Measurements from ENCODE around the gene SCML1. TPM values are rescaled to one million over a fixed set of nuclear protein-coding genes. Genes with fewer than 3 reads are reported as not detected.

The SCML1 gene
- total RNA-seq, 1 experiment from 2014 or later = 1.6 TPM

- peaks cover 29 to 35% of the 10 kb centered on the region in 2 experiments for H3K4me1 Mint-ChIP-seq
- Histone ChIP-seq H3K27ac (ENCODE audit: insufficient read length, low read depth, low read length) (no peak overlapping the region), H3K9ac (ENCODE audit: extremely low read depth, insufficient read length, low read length) (no peak overlapping the region), H2AFZ (ENCODE audit: low read length) (no peak overlapping the region), H3T11ph (ENCODE audit: low read length) (no peak overlapping the region), H3K14ac (ENCODE audit: insufficient read depth, low read length) (no peak overlapping the region), H2BK20ac (ENCODE audit: low read depth, low read length, poor library complexity, severe bottlenecking) (no peak overlapping the region), H2BK12ac (ENCODE audit: insufficient read length, low read depth, low read length) (no peak overlapping the region), H3K23ac (ENCODE audit: insufficient read length, low read depth, low read length) (no peak overlapping the region), H3K79me1 (ENCODE audit: insufficient read depth, low read depth, low read length, poor library complexity, severe bottlenecking) (no peaks in the 10 kb centered on the region), H3K18ac (ENCODE audit: insufficient read length, low read depth, low read length) (no peak overlapping the region), H3K9me3 (ENCODE audit: control insufficient read depth, low read depth, low read length) (no peaks in the 10 kb centered on the region), H3K4me2 (ENCODE audit: insufficient read depth, insufficient read length, low read length) (peak overlapping the region; percentile 17), H3K4ac (ENCODE audit: low read depth, low read length) (no peak overlapping the region), H2BK120ac (ENCODE audit: low read depth, low read length, poor library complexity, severe bottlenecking) (no peak overlapping the region), H4K5ac (ENCODE audit: insufficient read length, low read depth, low read length) (no peak overlapping the region), H3K56ac (ENCODE audit: insufficient read length, low read depth, low read length) (no peak overlapping the region), H3K79me2 (ENCODE audit: insufficient read depth, low read length) (no peaks in the 10 kb centered on the region), H2AK5ac (ENCODE audit: insufficient read length, low read length) (no peak overlapping the region), H3K4me1 (ENCODE audit: insufficient read depth, low read length) (peaks cover 2% of the 10 kb centered on the region; the same call in 1 of the 2 replicates), H3K27me3 (ENCODE audit: insufficient read depth, low read length) (no peaks in the 10 kb centered on the region), H2BK5ac (ENCODE audit: insufficient read length, low read length) (no peak overlapping the region), H2BK15ac (ENCODE audit: low read depth, low read length) (no peak overlapping the region), H4K91ac (ENCODE audit: insufficient read length, low read depth, low read length) (no peak overlapping the region), H4K8ac (replicated peaks; ENCODE audit: insufficient read length, low read depth, low read length) (no peak overlapping the region), H4K20me1 (ENCODE audit: control insufficient read depth, insufficient read depth, insufficient read length) (no peaks in the 10 kb centered on the region), H3K23me2 (ENCODE audit: insufficient read length, low read depth, low read length, poor library complexity, severe bottlenecking) (no peaks in the 10 kb centered on the region)
- no CpG with 5 or more reads among the region's 6 CpGs for WGBS (ENCODE audit: extremely low coverage, insufficient read length, low lambda C conversion rate)
- TF ChIP-seq CTCF (conservative IDR thresholded peaks at IDR 0.05) = no peak
- H3K4me3 Mint-ChIP-seq = peak overlapping the region; percentile 36 to 73
- H3K36me3 Mint-ChIP-seq (ENCODE audit: insufficient read depth in 1 of 3, low read depth in 3 of 3) = peaks cover 0 to 4% (median 0%) of the 10 kb centered on the region in 3 experiments; a peak in 2 of 7 replicates
- no peak overlapping the region for H3K27ac Mint-ChIP-seq
- DNase-seq = no peak
- peaks cover 0 to 2% of the 10 kb centered on the region in 2 experiments; a peak in 1 of 5 replicates for H3K9me3 Mint-ChIP-seq
- peaks cover 41% of the 10 kb centered on the region for H3K27me3 Mint-ChIP-seq (ENCODE audit: low read depth)
Measured at GRCh38 chrX:17719711-17720110, 17.6 kb upstream of the SCML1 start.
